Esophagus muscularis mucosa (tissue), 3 donors: ENCODE data around the gene F5.

Experiments used
- CTCF ChIP-seq, 3 experiments: fragments of 200-600 bp in 2 of 3; fragments of 450-650 bp in 1 of 3; sonication (generic) in 2 of 3; IDR thresholded peaks; one replicate each; pipeline ENCODE4 v1.5.1; 2017 to 2019; ENCODE audit warnings: antibody characterized with exemption in 3 of 3, mild to moderate bottlenecking in 2 of 3, moderate library complexity in 1 of 3
- POLR2A ChIP-seq: fragments of 450-650 bp; IDR thresholded peaks from one replicate; pipeline ENCODE4 v1.6.1; 2017; ENCODE audit warnings: antibody characterized with exemption, moderate library complexity, mild to moderate bottlenecking, low read depth

- TF ChIP-seq CTCF (IDR thresholded peaks at IDR 0.05) (no peak), POLR2A (no peak)
Observed at GRCh38 chr1:169472738-169473137, 113.5 kb downstream of the F5 start.
